Muscle of leg (tissue), 16 donors: ENCODE results near the gene ZNF724. TPM values are rescaled to one million over a fixed set of nuclear protein-coding genes. Genes with fewer than 3 reads are reported as not detected.
"Not testable (repeated sequence)": the region's sequence is repeated elsewhere in the genome, so short reads cannot be mapped to it uniquely, and the experiment has no call there.

Source experiments
- DNase-seq: peaks from one replicate; pipeline ENCODE4 v3.0.0; 2013
- H3K27ac ChIP-seq: one replicate; pipeline ENCODE4 v1.5.1; 2013; ENCODE audit warnings: mild to moderate bottlenecking, low read length, control low read depth
- H3K27me3 ChIP-seq: one replicate; pipeline ENCODE4 v1.6.1; 2013; ENCODE audit warnings: low read length; ENCODE audit not compliant: control insufficient read depth, insufficient read depth
- H3K36me3 ChIP-seq: one replicate; pipeline ENCODE4 v1.6.1; 2013; ENCODE audit warnings: low read length; ENCODE audit not compliant: control insufficient read depth, insufficient read depth
- H3K4me1 ChIP-seq: one replicate; pipeline ENCODE4 v1.6.1; 2013; ENCODE audit warnings: low read length; ENCODE audit not compliant: control insufficient read depth, insufficient read depth
- H3K4me3 ChIP-seq: one replicate; pipeline ENCODE4 v1.5.1; 2013; ENCODE audit warnings: low read length, control low read depth
- H3K9me3 ChIP-seq: replicated peaks from 2 replicates; pipeline ENCODE4 v1.6.1; 2013; ENCODE audit warnings: low read depth, low read length; ENCODE audit not compliant: control insufficient read depth
- WGBS: methylation state at CpG from one replicate; pipeline ENCODE4 v1.1.5; 2013; ENCODE audit warnings: missing lambda C conversion rate; ENCODE audit not compliant: insufficient coverage; 5-methylcytosine and 5-hydroxymethylcytosine counted together
- long read RNA-seq, 11 donors: transcript quantifications; one replicate each; lab custom pipeline, GENCODE V29; 2026
- polyA plus RNA-seq, 8 donors: library from polyadenylated mRNA; unstranded; fragments of 120-200 nt; gene quantifications; one replicate each; pipeline versions ENCODE4 v1.2.1 to v1.2.3, GENCODE V29; 2013; ENCODE audit warnings: inconsistent platforms in 1 of 8, low replicate concordance in 1 of 8; ENCODE audit not compliant: insufficient read length in 8 of 8, insufficient read depth in 1 of 8
- total RNA-seq: library from RNA; stranded (reverse); fragments of 120-200 nt; gene quantifications from one replicate; pipeline ENCODE4 v1.2.4, GENCODE V29; 2013

Gene ZNF724
- total RNA-seq (6.6 TPM), polyA plus RNA-seq (1 to 10 TPM; 1.1 to 2.8 (median 2.2) TPM)
- long read RNA-seq, donor 1, result 0 reads
- long read RNA-seq, donor 2, result 0 reads
- long read RNA-seq, donor 3, result 0 reads
- long read RNA-seq, donor 4, result 0 reads
- long read RNA-seq, donor 5, partial matches to known transcripts, result 0 of 1 reads
- long read RNA-seq, donor 5, other reads (novel, unspliced or antisense), result 0 of 1 reads
- long read RNA-seq, donor 6, result 0 reads
- long read RNA-seq, donor 7, result 0 reads
- long read RNA-seq, donor 8, partial matches to known transcripts, result 0 of 1 reads
- long read RNA-seq, donor 8, other reads (novel, unspliced or antisense), result 0 of 1 reads
- long read RNA-seq, donor 9, result 0 reads
- long read RNA-seq, donor 10, result 0 reads
- long read RNA-seq, donor 11, result 0 reads

GRCh38 chr19:23249911-23250649 lies at the start of gene ZNF724:
ZNF724 (minus strand) TSS chr19:23250394; CDS start chr19:23250242, 152 bp downstream.
- H3K4me3 ChIP-seq, result peak within 1 kb of the TSS; percentile 61
- peaks cover 4% of the 10 kb centered on the region for H3K9me3 ChIP-seq
- 0% methylated on average over 26 of the region's 32 CpGs for WGBS
- peak; percentile 99 for DNase-seq
- no peaks in the 10 kb centered on the region for H3K27me3 ChIP-seq
- H3K36me3 ChIP-seq, result no peaks in the 10 kb centered on the region
- peak within 1 kb of the TSS; percentile 87 for H3K27ac ChIP-seq
- peaks cover 4% of the 10 kb centered on the region for H3K4me1 ChIP-seq

GRCh38 chr19:23294141-23294540 lies 43.9 kb upstream of the ZNF724 start:
- Histone ChIP-seq H3K4me3 (no peak overlapping the region), H3K27me3 (no peaks in the 10 kb centered on the region), H3K4me1 (no peaks in the 10 kb centered on the region), H3K27ac (no peak overlapping the region), H3K36me3 (no peaks in the 10 kb centered on the region), H3K9me3 (no peaks in the 10 kb centered on the region)
- WGBS, result 80% methylated on average over 2 of the region's 4 CpGs
- no peak for DNase-seq

- not testable (repeated sequence) for H3K27ac ChIP-seq, H3K9me3 ChIP-seq, H3K4me1 ChIP-seq, H3K36me3 ChIP-seq, DNase-seq, H3K4me3 ChIP-seq, H3K27me3 ChIP-seq
- WGBS, result 92% methylated on average over 21 of the region's 26 CpGs
Observed at GRCh38 chr19:23289966-23290365, 39.8 kb upstream of the ZNF724 start.

GRCh38 chr19:23287620-23288019 lies 37.4 kb upstream of the ZNF724 start:
- Histone ChIP-seq H3K4me3 (no peak overlapping the region), H3K36me3 (no peaks in the 10 kb centered on the region), H3K9me3 (no peaks in the 10 kb centered on the region), H3K27ac (no peak overlapping the region), H3K27me3 (no peaks in the 10 kb centered on the region), H3K4me1 (no peaks in the 10 kb centered on the region)
- 100% methylated on average over 2 of the region's 3 CpGs for WGBS
- no peak for DNase-seq

GRCh38 chr19:23286477-23286876 lies 36.3 kb upstream of the ZNF724 start:
- H3K9me3 ChIP-seq, result no peaks in the 10 kb centered on the region
- H3K4me3 ChIP-seq, result no peak overlapping the region
- 72% methylated on average over 2 of the region's 2 CpGs for WGBS
- H3K27me3 ChIP-seq, result no peaks in the 10 kb centered on the region
- H3K27ac ChIP-seq, result no peak overlapping the region
- H3K36me3 ChIP-seq, result no peaks in the 10 kb centered on the region
- H3K4me1 ChIP-seq, result no peaks in the 10 kb centered on the region
- DNase-seq, result no peak

GRCh38 chr19:23285948-23286347 lies 35.8 kb upstream of the ZNF724 start:
- Histone ChIP-seq H3K27me3 (no peaks in the 10 kb centered on the region), H3K27ac (no peak overlapping the region), H3K36me3 (no peaks in the 10 kb centered on the region), H3K4me3 (no peak overlapping the region), H3K4me1 (no peaks in the 10 kb centered on the region), H3K9me3 (no peaks in the 10 kb centered on the region)
- no CpG with 5 or more reads among the region's 1 CpG for WGBS
- DNase-seq, result no peak

- H3K27ac ChIP-seq, H3K36me3 ChIP-seq: not testable (repeated sequence)
- 100% methylated on average over 1 of the region's 2 CpGs for WGBS
Observed at GRCh38 chr19:23285326-23285725, 35.1 kb upstream of the ZNF724 start.

GRCh38 chr19:23283925-23284324 lies 33.7 kb upstream of the ZNF724 start:
- Histone ChIP-seq H3K36me3 (no peaks in the 10 kb centered on the region), H3K4me3 (no peak overlapping the region), H3K4me1 (no peaks in the 10 kb centered on the region), H3K27ac (no peak overlapping the region), H3K27me3 (no peaks in the 10 kb centered on the region), H3K9me3 (no peaks in the 10 kb centered on the region)
- DNase-seq, result peak; percentile 14
- WGBS, result 21% methylated on average over 2 of the region's 6 CpGs

More at GRCh38 chr19:23285326-23285725, 35.1 kb upstream of the ZNF724 start:
- not testable (repeated sequence) for H3K4me1 ChIP-seq, H3K4me3 ChIP-seq, H3K27me3 ChIP-seq, DNase-seq, H3K9me3 ChIP-seq

- no peaks in the 10 kb centered on the region for H3K4me1 ChIP-seq
- H3K9me3 ChIP-seq, result no peaks in the 10 kb centered on the region
- no peak overlapping the region for H3K27ac ChIP-seq
- H3K36me3 ChIP-seq, result no peaks in the 10 kb centered on the region
- H3K4me3 ChIP-seq, result no peak overlapping the region
- WGBS, result 82% methylated on average over 2 of the region's 4 CpGs
- no peak for DNase-seq
- H3K27me3 ChIP-seq, result no peaks in the 10 kb centered on the region
Observed at GRCh38 chr19:23281663-23282276, 31.6 kb upstream of the ZNF724 start.

- H3K4me1 ChIP-seq, H3K27me3 ChIP-seq, H3K4me3 ChIP-seq, DNase-seq, H3K27ac ChIP-seq, H3K9me3 ChIP-seq, H3K36me3 ChIP-seq: not testable (repeated sequence)
- WGBS, result no CpG with 5 or more reads among the region's 3 CpGs
Observed at GRCh38 chr19:23278118-23278517, 27.9 kb upstream of the ZNF724 start.
